ENCODE measurements around the gene UBE2L6.

UBE2L6 gene

DNA sequence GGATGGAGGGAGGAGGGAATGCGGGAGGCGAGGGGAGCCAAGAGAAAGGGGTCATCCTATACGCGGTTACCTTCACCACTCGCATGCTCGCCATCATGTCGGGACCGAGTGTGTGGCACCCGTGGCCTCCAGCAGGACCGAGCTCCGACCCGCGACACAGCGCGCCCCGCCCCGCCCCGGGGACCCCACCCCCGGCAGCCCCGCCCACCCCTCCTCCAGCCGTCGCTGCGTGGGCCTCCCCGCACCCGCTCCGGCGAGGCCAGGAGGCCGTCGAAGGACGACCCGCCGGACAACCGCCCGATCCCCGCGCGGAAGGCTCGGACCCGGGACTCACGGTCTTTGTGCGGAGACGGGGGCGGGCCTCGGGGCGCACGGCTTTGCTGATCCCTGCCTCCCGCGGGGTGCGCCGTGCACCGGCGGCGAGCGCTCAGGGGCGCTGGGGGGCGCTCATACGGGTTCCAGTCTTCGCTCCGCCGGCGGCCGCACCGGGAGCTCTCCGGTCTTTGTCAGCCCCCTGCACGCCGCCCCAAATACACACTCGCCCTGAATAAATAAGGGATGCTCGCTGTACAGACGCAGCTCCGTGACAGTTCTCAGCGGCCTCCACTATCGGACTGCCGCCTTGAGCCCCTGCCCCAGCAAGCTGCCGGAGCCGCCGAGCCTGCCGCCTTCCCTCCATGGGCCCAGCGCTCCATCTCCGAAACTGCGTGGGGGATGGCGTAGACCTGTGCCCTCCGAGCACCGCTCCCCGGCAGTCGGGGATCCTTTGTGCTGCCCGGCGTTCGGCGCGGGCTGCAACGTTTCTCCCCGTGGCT lies at the start of gene UBE2L6:
Gene UBE2L6 (minus strand): TSS at position 158 of the 815 bp plus-strand sequence. CDS start 61 bp downstream, at position 97.
- DNase-seq (ENCODE audit: low read depth, low spot score) = no peak

DNA sequence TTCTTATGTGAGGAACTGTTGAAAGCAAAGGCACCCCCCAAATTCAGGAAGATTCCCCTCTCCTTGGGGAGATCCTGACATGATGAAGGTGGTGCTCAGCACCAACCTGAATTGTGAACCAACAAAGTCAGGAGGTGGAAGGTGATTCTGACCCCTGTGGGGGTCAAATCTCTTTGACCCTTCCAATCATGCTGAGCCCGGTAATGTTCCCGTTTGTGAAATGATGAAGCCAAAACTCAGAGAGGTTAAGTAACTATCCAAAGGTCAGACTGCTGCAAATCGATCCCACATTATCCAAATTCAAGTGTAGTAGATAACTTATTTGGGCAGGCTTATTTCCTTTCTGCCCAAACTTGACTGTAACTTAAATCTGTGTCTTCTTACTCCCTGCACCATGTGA lies 49.1 kb upstream of the UBE2L6 start:
- no peak for DNase-seq (ENCODE audit: low read depth, low spot score)

DNA sequence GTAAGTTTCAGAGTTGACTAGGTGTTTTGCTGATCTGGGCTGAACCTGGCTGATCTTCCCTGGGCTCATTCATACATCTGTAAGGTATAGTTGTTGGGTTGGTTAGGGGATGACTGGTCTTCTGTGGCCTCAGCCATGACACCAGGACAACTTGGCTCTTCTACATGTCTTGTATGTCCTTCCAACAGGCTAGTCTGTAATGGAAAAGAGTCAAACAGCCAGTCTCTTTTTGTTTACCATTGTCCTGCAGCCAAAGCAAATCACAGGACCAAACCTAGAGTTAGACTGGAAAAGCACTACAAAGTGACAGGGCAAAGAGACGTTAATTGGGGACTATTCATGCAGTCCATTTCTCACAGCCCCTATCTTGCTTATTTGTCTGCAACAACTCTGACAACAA lies 47.8 kb upstream of the UBE2L6 start:
- DNase-seq (ENCODE audit: low read depth, low spot score) = no peak

DNA sequence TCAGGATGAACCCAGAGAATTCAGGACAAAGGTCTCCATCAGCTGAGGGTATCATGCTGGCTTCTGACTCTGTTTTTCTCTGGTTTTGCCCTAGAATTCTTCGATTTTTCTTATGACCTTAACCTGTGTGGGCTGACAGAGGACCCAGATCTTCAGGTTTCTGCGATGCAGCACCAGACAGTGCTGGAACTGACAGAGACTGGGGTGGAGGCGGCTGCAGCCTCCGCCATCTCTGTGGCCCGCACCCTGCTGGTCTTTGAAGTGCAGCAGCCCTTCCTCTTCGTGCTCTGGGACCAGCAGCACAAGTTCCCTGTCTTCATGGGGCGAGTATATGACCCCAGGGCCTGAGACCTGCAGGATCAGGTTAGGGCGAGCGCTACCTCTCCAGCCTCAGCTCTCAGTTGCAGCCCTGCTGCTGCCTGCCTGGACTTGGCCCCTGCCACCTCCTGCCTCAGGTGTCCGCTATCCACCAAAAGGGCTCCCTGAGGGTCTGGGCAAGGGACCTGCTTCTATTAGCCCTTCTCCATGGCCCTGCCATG lies 46.8 kb upstream of the UBE2L6 start:
- peak; percentile 72 for DNase-seq (ENCODE audit: low read depth, low spot score)

DNA sequence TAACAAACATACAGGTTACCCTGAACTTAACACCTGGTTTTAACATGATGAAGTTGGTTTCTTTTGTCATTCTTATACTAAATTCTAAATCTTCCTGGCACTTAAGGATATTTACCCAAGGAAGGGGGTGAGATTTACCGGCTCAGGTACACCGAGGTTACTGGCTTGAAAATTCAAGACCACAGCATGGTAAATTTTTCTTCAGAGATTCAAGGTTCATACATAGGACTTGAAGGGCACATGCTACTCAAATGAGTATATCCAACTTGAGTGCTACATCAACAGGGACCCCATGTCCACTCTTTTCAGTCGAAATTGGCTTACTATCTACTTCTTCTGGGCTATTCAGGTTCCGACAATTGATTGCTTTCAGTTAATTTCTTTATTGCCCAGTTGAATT lies 42.7 kb upstream of the UBE2L6 start:
- no peak for DNase-seq (ENCODE audit: low read depth, low spot score)

DNA sequence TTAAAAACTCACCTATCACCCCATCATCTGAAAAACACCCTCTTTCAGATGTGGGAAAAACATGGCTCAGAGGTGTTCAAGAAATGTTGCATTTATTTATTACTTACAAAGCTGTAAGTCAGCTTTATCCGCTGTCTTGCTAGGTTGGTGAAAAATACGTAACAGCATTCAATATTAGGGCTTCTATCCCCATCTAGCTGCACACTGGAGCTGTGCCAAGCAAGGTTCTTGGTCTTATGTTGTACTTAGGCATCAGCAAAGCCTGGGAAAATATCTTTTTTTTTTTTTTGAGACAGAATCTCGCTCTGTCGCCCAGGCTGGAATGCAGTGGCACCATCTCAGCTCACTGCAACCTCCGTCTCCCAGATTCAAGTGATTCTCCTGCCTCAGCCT lies 37.6 kb upstream of the UBE2L6 start:
- DNase-seq (ENCODE audit: low read depth, low spot score) = no peak

DNA sequence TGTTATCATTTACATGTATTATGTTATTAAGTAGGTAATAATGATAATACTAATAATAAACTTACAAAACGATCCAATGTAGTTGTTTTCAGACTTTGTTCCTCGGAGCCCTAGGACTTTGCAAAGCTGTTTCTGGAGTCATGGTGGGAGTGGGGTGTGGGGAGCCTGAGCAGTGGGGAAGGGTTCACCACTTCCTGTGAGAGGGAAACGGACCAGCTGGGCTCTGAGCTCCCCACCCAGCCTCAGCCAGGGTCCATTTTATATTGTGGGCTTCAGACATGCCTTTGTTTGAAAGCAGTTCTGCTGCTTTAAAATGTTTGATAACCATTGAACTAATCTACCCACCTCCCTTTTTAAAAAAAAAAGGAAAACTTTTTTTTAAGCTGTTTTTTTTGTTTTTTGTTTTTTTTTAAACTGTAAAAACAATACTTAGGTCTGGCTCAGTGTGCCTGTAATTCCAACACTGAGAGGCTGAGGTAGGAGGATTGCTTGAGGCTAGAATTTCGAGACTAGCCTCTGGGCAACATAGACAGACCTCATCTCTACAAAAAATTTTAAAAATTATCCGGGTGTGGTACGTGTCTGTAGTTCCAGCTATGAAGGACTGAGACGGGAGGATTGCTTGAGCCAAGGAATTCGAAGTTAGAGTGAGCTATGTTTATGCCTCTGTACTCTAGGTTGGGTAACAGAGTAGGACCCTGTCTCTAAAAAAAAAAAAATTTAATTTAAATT lies 37.0 kb upstream of the UBE2L6 start:
- DNase-seq (ENCODE audit: low read depth, low spot score) = no peak

DNA sequence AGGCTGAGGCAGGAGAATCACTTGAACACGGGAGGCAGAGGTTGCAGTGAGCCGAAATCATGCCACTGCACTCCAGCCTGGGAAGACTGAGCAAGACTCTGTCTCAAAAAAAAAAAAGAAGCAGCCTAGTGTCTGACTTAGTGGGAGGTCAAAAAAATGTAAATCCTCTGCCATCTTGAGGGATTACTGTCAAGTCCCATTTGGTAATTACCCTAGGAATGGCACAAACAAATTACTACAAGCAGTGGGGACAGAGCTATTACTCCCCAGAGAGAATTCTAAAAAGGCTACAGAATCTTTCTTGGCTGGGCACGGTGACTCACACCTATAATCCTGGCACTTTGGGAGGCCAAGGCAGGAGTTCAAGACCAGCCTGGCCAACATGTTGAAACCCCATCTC lies 33.8 kb upstream of the UBE2L6 start:
- no peak for DNase-seq (ENCODE audit: low read depth, low spot score)

DNA sequence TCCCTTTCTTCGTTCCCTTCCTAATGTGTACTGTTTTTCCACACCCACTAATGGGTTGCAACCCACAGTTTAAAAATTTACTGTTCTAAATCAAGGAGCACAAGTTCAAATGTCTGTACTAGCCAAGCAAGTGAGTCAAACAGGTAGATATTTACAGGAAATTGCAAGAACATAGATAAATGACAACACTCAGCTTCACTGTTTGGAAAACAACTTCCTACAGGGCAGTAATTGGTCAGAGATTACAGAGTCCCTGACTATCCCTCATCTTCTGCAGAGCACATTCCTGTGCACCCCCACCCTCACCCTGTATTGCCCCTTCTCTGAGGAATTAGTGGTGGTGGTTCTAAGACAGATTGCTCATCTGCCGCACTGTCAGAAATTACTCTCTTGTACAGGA lies 31.9 kb upstream of the UBE2L6 start:
- DNase-seq (ENCODE audit: low read depth, low spot score) = no peak

DNA sequence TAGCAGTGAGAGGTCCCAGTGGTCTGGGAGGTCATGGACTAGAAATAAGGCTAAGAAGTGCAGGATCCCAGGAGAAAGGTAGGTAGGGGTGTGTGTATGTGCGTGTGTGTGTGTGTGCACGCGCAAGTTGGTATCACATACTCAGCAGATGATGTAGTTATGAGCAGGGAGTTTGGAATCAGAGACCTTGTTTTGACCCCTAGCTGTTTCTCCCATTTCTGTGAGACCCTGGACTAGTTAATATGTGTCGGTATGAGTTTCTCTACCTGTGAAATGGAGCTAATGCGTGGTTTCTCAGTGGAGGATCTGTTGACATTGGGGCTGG lies 31.3 kb upstream of the UBE2L6 start:
- no peak for DNase-seq (ENCODE audit: low read depth, low spot score)

DNA sequence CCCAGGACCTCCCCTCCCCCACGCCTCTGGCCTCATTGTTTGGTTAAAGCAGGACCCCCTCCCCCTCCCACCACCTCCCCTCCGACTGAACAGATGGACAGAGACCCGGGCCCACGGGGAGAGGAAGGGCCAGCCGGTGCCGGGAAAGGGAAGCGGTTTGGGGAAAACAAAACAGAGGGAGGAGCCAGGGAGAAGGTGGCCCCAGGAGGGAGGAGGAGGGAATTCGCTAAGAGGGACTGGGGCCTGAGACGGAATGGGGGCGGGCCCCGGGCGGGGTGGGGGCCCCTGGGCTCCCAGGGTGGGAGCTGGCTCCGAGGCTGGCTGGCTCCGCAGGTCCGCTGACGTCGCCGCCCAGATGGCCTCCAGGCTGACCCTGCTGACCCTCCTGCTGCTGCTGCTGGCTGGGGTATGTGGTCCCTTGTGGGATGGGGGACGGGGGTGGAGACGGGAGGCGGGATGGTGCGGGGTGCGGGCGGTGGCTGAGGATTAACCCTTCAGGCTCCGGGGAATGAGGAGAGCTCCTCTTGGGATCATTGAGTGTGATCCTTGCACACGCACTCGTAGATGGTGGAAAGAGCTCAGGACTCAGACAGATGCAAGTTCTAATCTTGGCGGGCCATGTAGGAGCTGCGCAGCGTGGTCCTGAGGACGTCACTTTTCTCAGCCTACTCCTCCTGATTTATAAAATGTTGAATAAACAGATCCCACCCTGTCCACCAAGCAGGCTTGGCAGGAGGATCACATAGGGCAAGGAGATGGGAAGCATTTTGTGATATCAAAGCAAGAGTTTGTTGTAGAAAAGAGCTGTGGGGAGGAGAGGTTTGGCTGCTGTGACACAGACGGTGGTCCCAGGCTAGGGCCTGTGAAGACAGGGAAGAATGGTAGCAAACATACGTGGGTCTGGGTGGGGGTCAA lies 30.7 kb upstream of the UBE2L6 start:
- DNase-seq (ENCODE audit: low read depth, low spot score) = peak; percentile 96

DNA sequence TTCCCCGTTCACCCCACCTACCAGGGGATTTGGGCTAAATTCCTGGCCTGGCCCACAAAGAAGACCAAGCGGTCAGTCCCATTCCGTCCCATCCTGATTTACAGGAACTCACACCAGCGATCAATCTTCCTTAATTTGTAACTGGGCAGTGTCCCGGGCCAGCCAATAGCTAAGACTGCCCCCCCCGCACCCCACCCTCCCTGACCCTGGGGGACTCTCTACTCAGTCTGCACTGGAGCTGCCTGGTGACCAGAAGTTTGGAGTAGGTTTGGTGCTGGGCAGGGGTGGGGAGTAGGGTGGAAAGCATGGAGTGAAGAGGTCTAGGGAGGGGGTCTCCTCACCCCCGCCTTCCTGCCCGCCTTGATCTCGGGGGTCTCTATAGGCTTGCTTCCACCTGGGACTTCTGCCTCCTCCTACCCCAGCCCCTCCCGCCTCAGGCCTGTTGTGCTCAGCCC lies 30.0 kb upstream of the UBE2L6 start, which contains the start of gene SERPING1:
Gene SERPING1 (plus strand): TSS at position 225 of the 455 bp plus-strand sequence. CDS start 586 bp downstream, outside the sequence.
- DNase-seq (ENCODE audit: low read depth, low spot score) = peak; percentile 89

DNA sequence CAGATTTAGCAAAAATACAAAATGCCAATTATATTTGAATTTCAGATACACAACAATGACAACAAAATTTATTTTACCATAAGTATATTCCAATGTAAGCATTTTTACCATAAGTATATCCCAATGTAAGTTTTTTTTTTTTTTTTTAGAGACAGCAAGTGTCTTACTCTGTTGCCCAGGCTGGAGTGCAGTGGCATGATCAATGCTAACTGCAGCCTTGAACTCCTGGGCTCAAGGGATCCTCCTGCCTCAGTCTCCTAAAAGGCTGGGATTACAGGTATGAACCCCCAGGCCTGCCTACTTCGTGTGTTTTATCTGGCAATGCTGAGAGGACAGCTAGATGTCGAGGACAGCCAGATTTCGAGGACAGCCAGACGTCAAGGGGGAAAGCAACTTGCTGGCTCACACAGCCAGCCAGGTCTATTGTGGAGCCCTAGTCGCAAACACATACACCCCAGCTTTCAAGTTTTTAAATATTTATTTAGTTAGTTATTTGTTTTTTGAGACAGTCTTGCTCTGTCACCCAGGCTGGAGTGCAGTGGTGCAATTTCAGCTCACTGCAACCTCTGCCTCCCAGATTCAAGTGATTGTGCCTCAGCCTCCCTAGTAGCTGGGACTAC lies 28.9 kb upstream of the UBE2L6 start:
- no peak for DNase-seq (ENCODE audit: low read depth, low spot score)

DNA sequence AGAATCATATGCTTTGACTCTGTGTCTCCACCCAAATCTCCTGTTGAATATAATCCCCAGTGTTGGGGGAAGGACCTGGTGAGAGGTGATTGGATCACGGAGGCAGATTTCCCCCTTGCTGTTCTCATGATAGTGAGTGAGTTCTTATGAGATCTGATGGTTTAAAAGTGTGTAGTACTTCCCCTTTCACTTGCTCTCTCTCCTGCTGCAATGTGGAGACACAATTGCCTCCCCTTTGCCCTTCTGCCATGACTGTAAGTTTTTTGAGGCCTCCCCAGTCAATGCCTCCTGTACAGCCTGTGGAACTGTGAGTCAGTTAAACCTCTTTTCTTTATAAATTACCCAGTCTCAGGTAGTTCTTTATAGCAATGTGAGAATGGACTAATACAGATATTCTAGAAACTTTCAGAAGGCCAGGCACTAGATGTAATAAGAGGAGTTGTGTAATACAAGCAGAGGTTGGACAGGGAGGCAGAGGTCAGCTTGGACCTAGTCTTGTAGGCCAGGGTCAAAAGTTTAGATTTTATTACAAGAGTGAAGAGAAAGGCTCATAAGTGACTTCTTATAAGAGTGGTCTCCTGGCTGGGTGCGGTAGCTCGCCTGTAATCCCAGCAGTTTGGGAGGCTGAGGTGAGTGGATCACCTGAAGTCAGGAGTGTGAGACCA lies 20.7 kb upstream of the UBE2L6 start:
- DNase-seq (ENCODE audit: low read depth, low spot score) = no peak

DNA sequence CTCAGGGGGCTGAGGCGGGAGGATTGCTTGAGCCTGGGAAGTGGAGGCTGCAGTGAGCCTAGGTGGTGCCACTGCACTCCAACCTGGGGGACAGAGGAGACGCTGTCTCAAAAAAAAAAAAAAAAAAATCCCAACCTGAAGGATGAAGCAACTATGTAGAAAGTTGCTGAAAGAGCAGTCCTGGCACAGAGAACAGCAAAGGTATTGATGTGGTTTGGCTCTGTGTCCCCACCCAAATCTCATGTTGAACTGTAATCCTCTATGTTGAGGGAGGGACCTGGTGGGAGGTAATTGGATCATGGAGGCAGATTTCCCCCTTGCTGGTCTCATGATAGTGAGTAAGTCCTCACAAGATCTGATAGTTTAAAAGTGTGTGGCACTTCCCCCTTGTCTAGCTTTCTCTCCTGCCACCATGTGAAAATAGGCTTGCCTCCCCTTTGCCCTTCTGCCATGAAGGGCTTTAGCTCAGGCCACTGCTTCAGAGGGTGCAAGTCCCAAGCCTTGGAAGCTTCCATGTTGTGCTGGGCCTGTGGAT lies 19.3 kb upstream of the UBE2L6 start:
- no peak for DNase-seq (ENCODE audit: low read depth, low spot score)

DNA sequence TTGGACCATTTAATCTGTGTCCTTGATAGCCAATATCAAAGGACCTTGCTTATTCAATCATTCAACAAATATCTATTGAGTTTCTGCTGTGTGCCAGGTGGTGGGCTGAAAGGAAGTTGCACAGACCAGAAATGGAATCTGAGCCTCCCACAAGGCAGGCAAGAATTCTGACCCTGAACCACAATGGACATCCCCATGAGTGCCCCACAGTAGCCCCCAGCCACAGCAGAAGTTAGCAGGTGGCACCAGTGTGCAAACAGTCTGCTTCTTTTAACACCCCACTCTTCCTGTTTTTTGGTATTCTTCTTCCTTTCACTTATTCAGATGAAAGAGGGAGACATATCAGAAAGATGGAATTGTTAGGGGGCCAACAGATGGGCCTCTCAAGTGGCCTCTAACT lies 17.8 kb upstream of the UBE2L6 start:
- DNase-seq (ENCODE audit: low read depth, low spot score) = no peak

DNA sequence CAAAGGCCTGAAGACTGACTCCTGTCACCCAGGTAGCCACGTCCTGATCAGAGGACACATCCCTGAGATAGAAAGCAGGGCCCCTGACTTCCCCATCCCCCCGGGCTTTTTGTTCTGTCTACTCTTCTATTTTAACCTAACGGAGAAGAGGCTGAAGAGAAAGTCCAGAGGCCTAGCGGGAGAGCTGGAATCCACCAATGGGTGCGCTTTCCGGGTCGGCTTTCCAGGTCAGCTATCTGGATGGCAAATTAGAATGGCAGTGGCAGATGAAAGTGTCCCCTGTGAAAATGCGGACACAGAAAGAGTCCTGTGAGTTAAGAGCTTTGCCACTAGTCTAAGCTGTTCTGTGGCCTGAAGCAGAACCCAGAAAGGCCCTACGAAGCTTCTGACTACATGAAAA lies 16.9 kb upstream of the UBE2L6 start:
- peak; percentile 69 for DNase-seq (ENCODE audit: low read depth, low spot score)

DNA sequence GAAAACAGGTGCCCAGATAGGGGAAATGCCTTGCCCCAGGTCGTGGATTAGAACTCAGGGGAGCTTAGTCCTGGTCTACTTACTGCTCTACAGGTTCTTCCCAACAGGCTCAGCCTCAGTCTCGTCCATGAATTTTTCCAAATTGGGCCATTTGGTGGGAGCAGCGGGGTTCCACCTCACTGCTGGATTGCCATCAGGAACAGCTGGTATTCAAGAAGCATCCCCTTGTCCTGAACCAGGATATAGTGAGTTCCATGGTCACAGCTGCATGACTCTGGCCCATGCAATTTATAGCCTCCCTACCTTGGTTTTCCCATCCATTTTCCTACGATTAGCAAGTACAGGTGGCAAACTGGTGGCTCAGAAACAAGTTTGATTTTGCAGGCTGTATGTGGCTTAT lies 6.6 kb upstream of the UBE2L6 start:
- DNase-seq (ENCODE audit: low read depth, low spot score) = no peak

DNA sequence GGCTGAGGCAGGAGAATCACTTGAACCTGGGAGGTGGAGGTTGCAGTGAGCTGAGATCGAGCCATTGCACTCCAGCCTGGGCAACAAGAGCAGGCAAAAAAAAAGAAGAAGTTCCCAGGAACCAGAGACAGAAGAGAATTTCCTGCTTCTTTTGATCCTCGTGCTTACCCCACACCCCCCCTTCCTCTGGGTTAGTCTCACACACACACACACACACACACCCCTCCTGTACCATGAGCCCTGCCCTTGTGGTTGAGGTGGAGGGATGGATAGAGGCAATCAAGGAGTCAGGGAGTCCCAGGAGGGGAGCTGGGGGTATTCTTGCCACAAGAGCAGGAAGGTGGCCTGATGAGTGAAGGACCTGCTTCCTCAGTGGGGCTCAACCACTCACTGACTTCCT lies 4.1 kb upstream of the UBE2L6 start:
- DNase-seq (ENCODE audit: low read depth, low spot score) = no peak

DNA sequence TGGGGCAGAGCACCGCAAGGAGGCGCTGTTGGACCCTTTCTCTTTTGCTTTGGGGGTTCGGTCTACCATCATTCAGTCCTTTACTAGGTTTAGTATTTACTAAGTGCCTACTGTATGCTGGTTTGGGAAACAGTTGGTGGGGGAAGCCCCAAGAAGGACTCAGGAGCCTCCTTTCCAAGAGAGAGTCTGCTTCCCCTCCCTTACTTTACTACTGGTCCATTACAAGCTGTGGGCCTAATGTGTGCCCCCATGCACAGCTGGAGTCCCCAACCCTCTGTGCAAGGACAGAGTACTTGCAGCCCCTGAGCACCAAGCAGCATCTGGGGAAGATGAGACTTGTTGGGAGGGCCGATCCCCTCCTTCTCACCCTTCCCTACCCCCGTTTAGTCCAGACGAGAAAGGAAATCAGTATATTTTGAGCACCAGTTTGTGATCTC lies 876 bp upstream of the UBE2L6 start:
- DNase-seq (ENCODE audit: low read depth, low spot score) = peak; percentile 94
